LNCAP (cell line): Measurements from ENCODE around the gene TTC28.

Experiments
- CTCF ChIP-seq: fragments of 450-650 bp; IDR thresholded peaks from 2 replicates; pipeline ENCODE4 v1.5.1; 2017; ENCODE audit warnings: mild to moderate bottlenecking

Gene TTC28

GRCh38 chr22:28462901-28463300, 216.7 kb downstream of the TTC28 start:
- TF ChIP-seq CTCF = no peak

- no peak for TF ChIP-seq CTCF
Observed at GRCh38 chr22:28462041-28462440, 217.6 kb downstream of the TTC28 start.

GRCh38 chr22:28454431-28455064, 225.1 kb downstream of the TTC28 start:
- no peak for TF ChIP-seq CTCF

- no peak for TF ChIP-seq CTCF
Observed at GRCh38 chr22:28450109-28450508, 229.5 kb downstream of the TTC28 start.

- TF ChIP-seq CTCF = no peak
Observed at GRCh38 chr22:28449041-28449440, 230.6 kb downstream of the TTC28 start.

- no peak for TF ChIP-seq CTCF
Observed at GRCh38 chr22:28448625-28449024, 231.0 kb downstream of the TTC28 start.

GRCh38 chr22:28444659-28445058, 235.0 kb downstream of the TTC28 start:
- no peak for TF ChIP-seq CTCF

GRCh38 chr22:28443526-28443876, 236.1 kb downstream of the TTC28 start:
- TF ChIP-seq CTCF = no peak
